HG03045 (cell line): Measurements from ENCODE around the gene ZNF878.

Experiments
- ATAC-seq: cut with Tn5 transposase; IDR thresholded peaks from one replicate; pipeline ENCODE4 v1.9.1; 2021; ENCODE audit warnings: mild to moderate bottlenecking, moderate library complexity; ENCODE audit not compliant: unreplicated experiment

The ZNF878 gene

DNA sequence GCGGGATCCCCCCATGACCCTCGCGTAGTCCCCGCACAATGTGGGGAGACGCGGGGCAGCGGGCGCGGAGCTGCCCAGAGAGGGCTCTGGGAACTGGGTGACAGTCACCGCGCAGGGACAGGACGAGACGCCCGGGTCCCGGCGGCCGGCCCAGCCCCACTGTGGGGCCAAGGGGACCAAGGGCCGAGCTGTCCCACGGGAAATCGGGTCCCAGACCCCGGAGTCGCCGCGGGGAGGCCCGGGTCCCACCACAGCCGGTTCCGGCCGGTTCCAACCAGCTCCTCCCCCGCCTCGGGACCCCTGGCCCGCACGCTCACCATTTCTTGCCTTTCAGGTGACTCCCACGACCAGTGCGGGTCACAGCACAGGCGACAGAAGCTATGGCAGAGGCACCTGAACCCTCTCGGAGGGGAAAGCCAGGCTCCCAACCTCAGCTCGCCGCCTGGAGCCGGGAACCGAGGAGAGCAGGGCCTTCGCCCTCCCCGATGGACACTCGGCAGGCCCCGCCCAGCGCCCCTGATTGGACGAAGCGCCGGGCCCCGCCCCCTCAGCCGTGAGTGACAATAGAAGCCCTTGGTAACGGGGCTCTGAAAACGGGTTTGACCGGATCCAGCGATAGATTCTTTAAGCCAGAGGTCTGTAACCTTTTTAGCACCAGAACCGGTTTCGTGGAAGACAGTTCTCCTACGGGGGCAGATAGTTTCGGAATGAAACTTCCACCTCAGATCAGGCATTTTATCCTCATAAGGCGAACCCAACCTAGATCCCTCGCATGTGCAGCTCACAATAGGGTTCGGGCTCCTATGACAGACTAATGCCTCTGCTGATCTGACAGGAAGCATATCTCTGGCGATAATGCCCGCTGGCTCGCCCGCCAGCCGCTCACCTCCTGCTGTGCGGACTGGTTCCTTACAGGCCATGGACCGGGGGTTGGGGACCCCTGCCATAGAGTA lies 17.3 kb downstream of the ZNF878 start, which contains the start of gene ZNF433:
Gene ZNF433, minus strand, starts transcription at position 460 of the 953 bp plus-strand sequence. Its CDS starts 140 bp downstream, at position 320.
- ATAC-seq, result peak; percentile 92

DNA sequence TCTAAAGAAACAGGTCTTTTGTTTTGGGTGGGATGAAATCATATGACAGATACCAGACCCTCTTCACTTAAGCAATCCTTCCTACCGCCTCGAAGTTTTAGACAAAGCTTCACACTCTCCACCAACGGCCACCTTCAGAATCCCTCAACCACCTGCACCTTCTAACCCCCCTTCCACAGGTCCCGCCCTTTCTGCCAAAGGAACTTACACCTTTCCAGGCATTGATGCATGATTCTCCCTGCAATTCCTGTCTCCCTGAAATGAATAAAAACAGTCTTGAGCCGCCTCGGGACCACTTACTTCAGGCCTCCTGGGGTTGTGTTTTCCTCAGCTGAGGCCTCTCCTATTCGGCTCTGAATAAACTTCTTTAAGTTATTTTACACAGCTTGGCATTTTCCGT lies 18.1 kb downstream of the ZNF878 start:
- ATAC-seq, result no peak

DNA sequence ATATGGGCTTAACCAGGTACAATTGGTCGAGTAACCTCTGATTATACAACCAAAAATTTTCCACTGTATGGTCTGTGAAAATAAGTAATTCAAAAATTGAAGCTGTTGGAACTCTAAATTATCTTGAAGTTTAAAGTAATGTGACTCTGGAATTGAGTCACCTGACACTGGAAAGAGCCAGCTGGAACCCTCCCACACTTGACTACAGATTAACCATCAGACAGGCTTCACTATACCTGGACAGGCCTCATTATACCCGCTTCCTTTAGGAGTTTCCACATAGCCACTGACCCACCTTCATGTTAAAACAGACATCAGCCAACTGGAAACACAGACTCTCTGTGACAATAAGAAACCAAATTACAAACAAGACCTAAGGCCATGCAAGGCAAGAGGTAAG lies 18.6 kb downstream of the ZNF878 start:
- no peak for ATAC-seq

- ATAC-seq, result no peak
Observed at GRCh38 chr19:12015753-12016116, 37.0 kb downstream of the ZNF878 start.

DNA sequence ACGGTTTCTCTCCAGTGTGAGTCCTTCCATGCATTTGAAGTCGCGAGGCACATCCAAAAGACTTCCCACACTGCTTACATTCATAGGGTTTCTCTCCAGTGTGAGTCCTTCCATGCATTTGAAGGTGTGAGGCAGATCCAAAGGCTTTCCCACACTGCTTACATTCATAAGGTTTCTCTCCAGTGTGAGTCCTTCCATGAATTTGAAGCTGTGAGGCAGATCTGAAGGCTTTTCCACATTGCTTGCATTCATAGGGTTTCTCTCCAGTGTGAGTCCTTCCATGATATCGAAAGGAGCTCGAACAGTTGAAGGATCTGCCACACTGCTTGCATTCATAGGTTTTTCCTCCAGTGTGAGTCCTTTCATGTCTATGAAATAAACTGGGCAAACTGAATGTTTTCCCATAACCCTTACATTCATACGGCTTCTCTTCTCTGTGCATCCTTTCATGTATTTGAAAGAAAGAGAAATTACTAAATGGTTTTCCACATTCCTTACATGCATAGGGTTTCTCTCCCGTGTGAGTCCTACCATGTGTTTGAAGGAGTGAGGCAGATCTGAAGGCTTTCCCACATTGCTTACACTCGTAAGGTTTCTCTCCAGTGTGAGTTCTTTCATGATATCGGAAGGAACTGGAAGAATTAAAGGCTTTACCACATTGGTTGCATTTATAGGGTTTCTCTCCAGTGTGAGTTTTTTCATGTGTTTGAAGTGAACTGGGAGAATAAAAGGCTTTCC lies 37.6 kb downstream of the ZNF878 start:
- no peak for ATAC-seq

DNA sequence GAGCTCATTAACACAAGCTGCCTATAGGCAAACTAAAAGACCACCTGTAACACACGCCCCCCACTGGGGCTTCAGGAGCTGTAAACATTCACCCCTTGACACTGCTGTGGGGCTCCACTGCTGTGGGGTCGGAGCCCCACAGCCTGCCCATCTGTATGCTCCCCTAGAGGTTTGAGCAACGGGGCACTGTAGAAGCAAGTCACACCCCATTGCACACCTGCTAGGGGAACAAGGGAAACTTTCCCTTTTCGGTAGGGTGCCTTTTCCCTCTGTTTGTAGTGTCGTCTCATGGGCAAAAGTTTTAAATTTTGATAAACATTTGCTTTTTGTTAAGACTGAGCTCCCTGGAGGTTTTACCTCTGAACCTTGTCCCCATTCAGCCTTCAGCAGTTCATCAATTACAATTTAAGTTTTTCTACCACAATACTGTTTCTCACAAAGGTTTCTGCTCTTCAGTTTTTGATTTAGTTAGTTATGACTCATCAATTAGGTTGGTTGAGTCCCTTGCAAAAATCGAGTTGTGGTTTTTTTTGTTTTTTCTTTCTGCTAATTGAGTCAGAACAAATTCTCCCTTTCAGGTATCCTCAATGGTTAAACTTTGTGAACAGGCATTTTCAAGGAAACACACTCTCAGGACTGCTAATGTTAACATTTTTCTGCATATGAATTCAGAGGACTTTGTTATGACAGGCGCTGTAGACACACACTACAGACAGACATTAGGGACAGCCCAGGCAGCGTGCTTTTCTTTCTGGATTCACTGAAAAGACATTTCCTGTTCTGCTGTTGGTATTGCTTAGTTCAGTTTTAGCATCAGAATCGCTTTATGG lies 52.4 kb downstream of the ZNF878 start:
- ATAC-seq, result no peak

DNA sequence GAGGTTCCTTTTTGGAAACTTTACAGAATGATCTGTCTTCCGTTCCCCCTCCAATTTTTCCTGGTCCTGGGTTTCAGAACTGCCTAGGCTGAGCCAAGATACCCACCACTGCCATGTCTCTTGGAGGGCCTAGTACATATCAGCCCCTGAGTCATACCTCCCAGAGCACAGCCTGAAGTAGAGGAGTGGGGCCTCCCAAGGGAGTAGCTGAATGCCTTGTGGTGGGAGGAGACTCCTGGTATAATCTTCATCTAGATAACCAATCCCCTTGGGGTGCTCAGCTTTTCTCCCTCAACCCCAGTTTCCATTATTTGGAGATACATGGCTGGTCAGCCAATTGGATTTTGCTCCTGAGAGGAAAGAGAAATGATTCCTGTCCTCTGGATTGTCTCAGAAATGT lies 57.6 kb downstream of the ZNF878 start:
- ATAC-seq, result no peak
